ENCODE data around the gene MCF2L. TPM values are rescaled to one million over a fixed set of nuclear protein-coding genes. Genes with fewer than 3 reads are reported as not detected.

The MCF2L gene
- polyA plus RNA-seq, 1 donor (not counting 4 experiments of a cell fraction or from before 2014, with no cell fraction given) = 0.14 TPM

GRCh38 chr13:112981451-112981850, 12.4 kb downstream of the MCF2L start:
- DNase-seq (ENCODE audit: low read depth, low spot score) (no peak), FAIRE-seq (no peak)
- H3K4me3 ChIP-seq (ENCODE audit: control insufficient read depth in 2 of 3, extremely low read depth in 1 of 3, insufficient read depth in 2 of 3, low read depth in 1 of 3, low read length in 3 of 3) = no peak overlapping the region
- dilution Hi-C loops (cut with MboI; ENCODE audit: extremely low pct_ligation_motif_present, low sequenced_read_pairs) = no loop called here
- no peaks in the 10 kb centered on the region for H3K79me2 ChIP-seq (ENCODE audit: control insufficient read depth, insufficient read depth, low read length)
- H3K4me1 ChIP-seq (ENCODE audit: control insufficient read depth, extremely low read depth, insufficient read depth, low read length) = peaks cover 6% of the 10 kb centered on the region
- H2AFZ ChIP-seq (ENCODE audit: control insufficient read depth, low read length) = no peak overlapping the region
- H3K9me3 ChIP-seq (ENCODE audit: control insufficient read depth, low read depth, low read length) = no peaks in the 10 kb centered on the region
- peaks cover 10% of the 10 kb centered on the region for H3K27me3 ChIP-seq (ENCODE audit: control insufficient read depth, extremely low read depth, insufficient read depth, low read length)
- H3K27ac ChIP-seq (ENCODE audit: control insufficient read depth, insufficient read depth, low read length) = no peak overlapping the region
- no peaks in the 10 kb centered on the region for H3K36me3 ChIP-seq (ENCODE audit: control insufficient read depth in 2 of 2, extremely low read depth in 1 of 2, insufficient read depth in 2 of 2, low read length in 2 of 2)
- no peak overlapping the region for H3K9ac ChIP-seq (ENCODE audit: control insufficient read depth, extremely low read depth, insufficient read depth, low read length)
- H4K20me1 ChIP-seq (ENCODE audit: control insufficient read depth, extremely low read depth, insufficient read depth, low read length) = no peaks in the 10 kb centered on the region
- no peak overlapping the region for H3K4me2 ChIP-seq (ENCODE audit: control insufficient read depth, extremely low read depth, insufficient read depth, low read depth, low read length)
- TF ChIP-seq EZH2 (IDR thresholded peaks at IDR 0.05; ENCODE audit: low read length) (no peak), CTCF (optimal IDR thresholded peaks at IDR 0.05 in 1 of 3, IDR thresholded peaks at IDR 0.05 in 1 of 3, conservative IDR thresholded peaks at IDR 0.05 in 1 of 3; ENCODE audit: extremely low read depth in 1 of 3, insufficient read depth in 2 of 3, low read length in 3 of 3) (no peak)
- H3K9me1 ChIP-seq (ENCODE audit: control insufficient read depth, extremely low read depth, insufficient read depth, low read length) = no peaks in the 10 kb centered on the region

DNA sequence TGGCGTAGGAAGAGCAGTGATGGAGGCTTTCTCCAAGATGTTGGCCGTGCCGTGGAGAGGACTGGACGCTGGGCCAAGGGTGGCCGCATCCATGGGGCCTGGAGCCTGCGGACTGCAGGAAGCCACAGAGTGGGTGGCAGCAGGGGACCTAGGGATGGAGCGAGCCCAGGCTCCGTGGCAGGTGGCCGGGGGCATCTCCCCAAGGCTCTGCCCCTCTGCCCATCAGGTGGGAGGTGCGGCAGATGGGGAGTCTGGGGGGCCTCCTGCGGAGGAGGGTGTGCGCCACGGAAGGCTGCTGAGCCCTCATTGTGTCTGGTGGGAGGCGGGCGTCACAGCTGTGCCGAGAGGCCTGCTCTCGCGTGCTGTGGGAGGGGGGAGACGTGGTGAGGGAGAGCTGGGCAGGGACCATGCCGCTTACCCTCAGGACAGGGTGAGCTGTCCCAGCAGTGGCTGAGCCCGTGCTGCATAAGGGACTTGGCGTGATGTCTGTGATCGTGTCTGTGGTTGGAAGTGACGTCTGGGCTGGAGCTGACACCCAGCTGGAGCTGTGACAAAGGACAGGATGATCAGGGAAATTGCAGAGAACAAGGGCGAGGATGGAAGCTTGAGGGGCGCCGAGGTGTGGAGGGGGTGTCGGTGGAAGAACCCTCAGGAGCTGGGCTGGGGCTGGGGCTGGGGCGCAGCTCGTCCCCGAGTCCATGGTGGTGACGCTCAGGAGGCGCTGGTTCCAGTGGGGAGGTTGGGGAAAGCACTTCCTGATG, 13.4 kb downstream of the MCF2L start:
- Histone ChIP-seq H3K27ac (ENCODE audit: control insufficient read depth, insufficient read depth, low read length) (no peak overlapping the region), H3K4me3 (ENCODE audit: control insufficient read depth in 2 of 3, extremely low read depth in 1 of 3, insufficient read depth in 2 of 3, low read depth in 1 of 3, low read length in 3 of 3) (no peak overlapping the region), H3K4me1 (ENCODE audit: control insufficient read depth, extremely low read depth, insufficient read depth, low read length) (peaks cover 6% of the 10 kb centered on the region), H3K9ac (ENCODE audit: control insufficient read depth, extremely low read depth, insufficient read depth, low read length) (no peak overlapping the region), H3K4me2 (ENCODE audit: control insufficient read depth, extremely low read depth, insufficient read depth, low read depth, low read length) (no peak overlapping the region), H4K20me1 (ENCODE audit: control insufficient read depth, extremely low read depth, insufficient read depth, low read length) (no peaks in the 10 kb centered on the region), H3K27me3 (ENCODE audit: control insufficient read depth, extremely low read depth, insufficient read depth, low read length) (peaks cover 10% of the 10 kb centered on the region), H2AFZ (ENCODE audit: control insufficient read depth, low read length) (no peak overlapping the region), H3K9me1 (ENCODE audit: control insufficient read depth, extremely low read depth, insufficient read depth, low read length) (no peaks in the 10 kb centered on the region), H3K9me3 (ENCODE audit: control insufficient read depth, low read depth, low read length) (no peaks in the 10 kb centered on the region), H3K79me2 (ENCODE audit: control insufficient read depth, insufficient read depth, low read length) (no peaks in the 10 kb centered on the region), H3K36me3 (ENCODE audit: control insufficient read depth in 2 of 2, extremely low read depth in 1 of 2, insufficient read depth in 2 of 2, low read length in 2 of 2) (no peaks in the 10 kb centered on the region)
- no peak for TF ChIP-seq CTCF (optimal IDR thresholded peaks at IDR 0.05 in 1 of 3, IDR thresholded peaks at IDR 0.05 in 1 of 3, conservative IDR thresholded peaks at IDR 0.05 in 1 of 3; ENCODE audit: extremely low read depth in 1 of 3, insufficient read depth in 2 of 3, low read length in 3 of 3)
- no peak for TF ChIP-seq EZH2 (IDR thresholded peaks at IDR 0.05; ENCODE audit: low read length)
- dilution Hi-C loops (cut with MboI; ENCODE audit: extremely low pct_ligation_motif_present, low sequenced_read_pairs) = no loop called here
- FAIRE-seq (no peak), DNase-seq (ENCODE audit: low read depth, low spot score) (no peak)

Measured in keratinocyte (primary cell).